8988T (cell line): ENCODE data around the gene RASAL3.

ENCODE experiments used
- DNase-seq: peaks from one replicate; pipeline ENCODE4 v3.0.0; 2011

The RASAL3 gene

GRCh38 chr19:15471639-15472101, 7.3 kb upstream of the RASAL3 start:
- DNase-seq, result no peak

GRCh38 chr19:15469513-15470297, 5.4 kb upstream of the RASAL3 start:
- DNase-seq, result no peak

GRCh38 chr19:15468675-15469512, 4.5 kb upstream of the RASAL3 start:
- no peak for DNase-seq

GRCh38 chr19:15467734-15468214, 3.4 kb upstream of the RASAL3 start:
- DNase-seq, result no peak

- no peak for DNase-seq
Observed at GRCh38 chr19:15466851-15467733, 2.7 kb upstream of the RASAL3 start.

GRCh38 chr19:15463861-15464371, 428 bp downstream of the RASAL3 start:
- DNase-seq, result no peak

GRCh38 chr19:15461694-15462093, 2.6 kb downstream of the RASAL3 start:
- peak; percentile 2 for DNase-seq

GRCh38 chr19:15457701-15458484, 6.5 kb downstream of the RASAL3 start:
- peak; percentile 21 for DNase-seq

- DNase-seq, result peak; percentile 20
Observed at GRCh38 chr19:15456871-15457700, 7.3 kb downstream of the RASAL3 start.

- DNase-seq, result no peak
Observed at GRCh38 chr19:15456441-15456840, 7.9 kb downstream of the RASAL3 start.

- DNase-seq, result no peak
Observed at GRCh38 chr19:15455996-15456395, 8.3 kb downstream of the RASAL3 start.

- DNase-seq, result no peak
Observed at GRCh38 chr19:15453906-15454860, 10.2 kb downstream of the RASAL3 start.

- no peak for DNase-seq
Observed at GRCh38 chr19:15453091-15453578, 11.2 kb downstream of the RASAL3 start.

GRCh38 chr19:15452111-15453047, 12.0 kb downstream of the RASAL3 start:
- peak; percentile 92 for DNase-seq

- DNase-seq, result no peak
Observed at GRCh38 chr19:15450528-15450890, 13.8 kb downstream of the RASAL3 start.

GRCh38 chr19:15449620-15450527, 14.5 kb downstream of the RASAL3 start, which contains the start of gene WIZ:
TSS of gene WIZ (minus strand) at chr19:15449956. CDS start at chr19:15448307, 1,649 bp downstream.
- peak; percentile 93 for DNase-seq
